Activated T-helper 17 cell treated with anti-CD3 and anti-CD28 coated beads, Interleukin-2, amount 50 U/mL, for 72 hours (primary cell): ENCODE results near the gene SPON2. TPM values are rescaled to one million over a fixed set of nuclear protein-coding genes. Genes with fewer than 3 reads are reported as not detected.
A peak's percentile ranks its signal among the peaks of the same experiment; 100 is the strongest.
"Not testable (repeated sequence)": the region's sequence is repeated elsewhere in the genome, so short reads cannot be mapped to it uniquely, and the experiment has no call there.

Source experiments
- ATAC-seq: fragments of 150-1000 bp; cut with Tn5 transposase; replicated peaks from 2 replicates; pipeline ENCODE4 v1.10.0; 2021; ENCODE audit warnings: mild to moderate bottlenecking, moderate library complexity
- H3K27ac Mint-ChIP-seq: one replicate; pipeline ENCODE4 v1.8.0; 2022; ENCODE audit warnings: mixed read lengths
- H3K27me3 Mint-ChIP-seq: one replicate; pipeline ENCODE4 v1.8.0; 2022; ENCODE audit warnings: mixed read lengths
- H3K36me3 Mint-ChIP-seq: one replicate; pipeline ENCODE4 v1.8.0; 2022; ENCODE audit warnings: low read depth, mild to moderate bottlenecking, mixed read lengths
- H3K4me1 Mint-ChIP-seq: one replicate; pipeline ENCODE4 v1.8.0; 2022; ENCODE audit warnings: mixed read lengths
- H3K4me3 Mint-ChIP-seq: one replicate; pipeline ENCODE4 v1.8.0; 2022; ENCODE audit warnings: mild to moderate bottlenecking, mixed read lengths
- H3K9me3 Mint-ChIP-seq: one replicate; pipeline ENCODE4 v1.8.0; 2022; ENCODE audit warnings: mixed read lengths
- total RNA-seq, 2 donors: library from RNA; stranded (reverse); gene quantifications; one replicate each; pipeline ENCODE4 v1.2.3, GENCODE V29; 2022

Gene SPON2
- total RNA-seq, 2 donors from 2014 or later = 17.3 to 18.7 TPM

GRCh38 chr4:1137063-1137776 lies 35.2 kb downstream of the SPON2 start:
- Mint-ChIP-seq H3K9me3 (no peaks in the 10 kb centered on the region), H3K27ac (peak overlapping the region; percentile 59), H3K4me3 (peak overlapping the region; percentile 76), H3K27me3 (peaks cover 10% of the 10 kb centered on the region), H3K36me3 (no peaks in the 10 kb centered on the region), H3K4me1 (peaks cover 10% of the 10 kb centered on the region)
- ATAC-seq = no peak

GRCh38 chr4:1136048-1136447 lies 36.3 kb downstream of the SPON2 start:
- H3K4me3 Mint-ChIP-seq = no peak overlapping the region
- H3K36me3 Mint-ChIP-seq = no peaks in the 10 kb centered on the region
- H3K27me3 Mint-ChIP-seq = peaks cover 6% of the 10 kb centered on the region
- H3K9me3 Mint-ChIP-seq = no peaks in the 10 kb centered on the region
- H3K27ac Mint-ChIP-seq = no peak overlapping the region
- no peak for ATAC-seq
- peaks cover 10% of the 10 kb centered on the region for H3K4me1 Mint-ChIP-seq

GRCh38 chr4:1133033-1133432 lies 39.4 kb downstream of the SPON2 start:
- no peak overlapping the region for H3K27ac Mint-ChIP-seq
- H3K4me1 Mint-ChIP-seq = peaks cover 15% of the 10 kb centered on the region
- peaks cover 3% of the 10 kb centered on the region for H3K27me3 Mint-ChIP-seq
- no peaks in the 10 kb centered on the region for H3K36me3 Mint-ChIP-seq
- no peak for ATAC-seq
- H3K4me3 Mint-ChIP-seq = no peak overlapping the region
- H3K9me3 Mint-ChIP-seq = no peaks in the 10 kb centered on the region

GRCh38 chr4:1130316-1131186 lies 41.8 kb downstream of the SPON2 start:
- H3K27me3 Mint-ChIP-seq = peaks cover 6% of the 10 kb centered on the region
- no peaks in the 10 kb centered on the region for H3K36me3 Mint-ChIP-seq
- no peak overlapping the region for H3K4me3 Mint-ChIP-seq
- no peaks in the 10 kb centered on the region for H3K9me3 Mint-ChIP-seq
- no peak overlapping the region for H3K27ac Mint-ChIP-seq
- ATAC-seq = peak; percentile 95
- peaks cover 6% of the 10 kb centered on the region for H3K4me1 Mint-ChIP-seq

GRCh38 chr4:1126506-1126905 lies 45.9 kb downstream of the SPON2 start:
- no peaks in the 10 kb centered on the region for H3K9me3 Mint-ChIP-seq
- H3K36me3 Mint-ChIP-seq = no peaks in the 10 kb centered on the region

GRCh38 chr4:1125466-1125865 lies 46.9 kb downstream of the SPON2 start:
- not testable (repeated sequence) for ATAC-seq, H3K27ac Mint-ChIP-seq, H3K4me1 Mint-ChIP-seq

More at GRCh38 chr4:1126506-1126905, 45.9 kb downstream of the SPON2 start:
- Mint-ChIP-seq H3K27me3 (peaks cover 3% of the 10 kb centered on the region), H3K4me1 (peaks cover 6% of the 10 kb centered on the region), H3K27ac (no peak overlapping the region), H3K4me3 (no peak overlapping the region)
- ATAC-seq = no peak

GRCh38 chr4:1124818-1125217 lies 47.6 kb downstream of the SPON2 start:
- Mint-ChIP-seq H3K27me3 (peaks cover 3% of the 10 kb centered on the region), H3K4me1 (no peaks in the 10 kb centered on the region), H3K4me3 (no peak overlapping the region), H3K36me3 (no peaks in the 10 kb centered on the region), H3K9me3 (no peaks in the 10 kb centered on the region), H3K27ac (no peak overlapping the region)
- ATAC-seq = no peak

More at GRCh38 chr4:1125466-1125865, 46.9 kb downstream of the SPON2 start:
- not testable (repeated sequence) for H3K36me3 Mint-ChIP-seq, H3K27me3 Mint-ChIP-seq, H3K9me3 Mint-ChIP-seq, H3K4me3 Mint-ChIP-seq

- H3K36me3 Mint-ChIP-seq = no peaks in the 10 kb centered on the region
- H3K4me3 Mint-ChIP-seq = no peak overlapping the region
- no peak for ATAC-seq
- H3K4me1 Mint-ChIP-seq = no peaks in the 10 kb centered on the region
- H3K27ac Mint-ChIP-seq = no peak overlapping the region
- no peaks in the 10 kb centered on the region for H3K27me3 Mint-ChIP-seq
- H3K9me3 Mint-ChIP-seq = no peaks in the 10 kb centered on the region
Measured at GRCh38 chr4:1122505-1122904, 49.9 kb downstream of the SPON2 start.

Other genes with a start within 250 kb of the SPON2 start
- gene GAK, start 240.3 kb downstream of the SPON2 start, total RNA-seq = 100 to 1,000 TPM; 108 to 129 TPM
- 1 to 10 TPM; 6.5 to 10.0 TPM for gene TMEM175, start 240.1 kb downstream of the SPON2 start, total RNA-seq
- 1 to 10 TPM; 4.8 to 9.0 TPM for gene DGKQ, start 199.0 kb downstream of the SPON2 start, total RNA-seq
- gene IDUA, start 185.5 kb downstream of the SPON2 start, total RNA-seq = 10 to 100 TPM; 14.9 to 16.4 TPM
- gene SLC26A1, start 179.2 kb downstream of the SPON2 start, total RNA-seq = under 1 TPM in 1 of 2 donors, not detected in 1; 0.37 TPM
- 10 to 100 TPM; 12.0 to 16.7 TPM for gene FGFRL1, start 161.0 kb downstream of the SPON2 start, total RNA-seq
- gene RNF212, start 59.0 kb downstream of the SPON2 start, total RNA-seq = 1 to 10 TPM; 1.3 to 3.7 TPM
- 100 to 1,000 TPM; 117 to 173 TPM for gene CTBP1, start 76.5 kb upstream of the SPON2 start, total RNA-seq
- 10 to 100 TPM; 61.4 to 62.8 TPM for gene MAEA, start 117.3 kb upstream of the SPON2 start, total RNA-seq
- gene UVSSA, start 174.6 kb upstream of the SPON2 start, total RNA-seq = 10 to 100 TPM; 15.8 to 22.3 TPM
- not detected for gene NKX1-1, start 233.9 kb upstream of the SPON2 start, total RNA-seq